GM12878 (cell line): ENCODE results near the gene BCAN. TPM values are rescaled to one million over a fixed set of nuclear protein-coding genes. Genes with fewer than 3 reads are reported as not detected.
"Not testable (repeated sequence)": the region's sequence is repeated elsewhere in the genome, so short reads cannot be mapped to it uniquely, and the experiment has no call there.

Experiments
- ATAC-seq: fragments of 200-7000 bp; cut with Tn5 transposase; 3 replicates; pipeline ENCODE4 v1.9.1; 2020; ENCODE audit warnings: mild to moderate bottlenecking, moderate library complexity
- BruUV-seq: library from RNA; stranded (reverse); fragments of 400-500 nt; replicated peaks from 2 replicates; lab custom pipeline; 2021; lab: Mats Ljungman, UMichigan
- CTCF ChIA-PET: fragments of 300-600 bp; sonication (Branson Sonifier 250); formaldehyde crosslinking; extraction: SDS; loops from one replicate; lab custom pipeline; 2021; ENCODE audit warnings: inconsistent platforms; lab: Yijun Ruan, JAX
- POLR2A ChIA-PET: fragments of 350-600 bp; formaldehyde crosslinking; extraction: SDS; loops from one replicate; lab custom pipeline; 2021; ENCODE audit warnings: inconsistent platforms; lab: Charles Lee
- RAD21 ChIA-PET: fragments of 300-600 bp; sonication (Branson Sonifier 250); formaldehyde crosslinking; loops from one replicate; lab custom pipeline; 2023; ENCODE audit warnings: antibody characterized with exemption; ENCODE audit not compliant: unreplicated experiment; lab: Charles Lee
- SMC1A ChIA-PET: fragments of 300-600 bp; sonication (Branson Sonifier 250); formaldehyde crosslinking; loops from one replicate; lab custom pipeline; 2023; ENCODE audit not compliant: unreplicated experiment, uncharacterized antibody; lab: Charles Lee
- DNase-seq: peaks from one replicate; pipeline ENCODE4 v3.0.0-alpha.2; 2011; ENCODE audit warnings: low read depth, low spot score
- FAIRE-seq: peaks from 3 replicates; lab custom pipeline; 2011; peaks lifted over from hg19 to GRCh38; lab: Jason Lieb, UNC
- H2AFZ ChIP-seq: 2 replicates; pipeline ENCODE4 v1.6.0; 2011; ENCODE audit warnings: low read depth, low read length, control low read depth; ENCODE audit not compliant: control insufficient read depth
- H3K27ac ChIP-seq: 2 replicates; pipeline ENCODE4 v1.5.1; 2011; ENCODE audit warnings: control low read depth; ENCODE audit not compliant: control insufficient read depth, insufficient read depth
- H3K27me3 ChIP-seq, 2 experiments: replicated peaks in 1 of 2; 2 replicates each; pipeline versions ENCODE4 v1.6.0 to v1.6.1; 2011; ENCODE audit warnings: low read length in 1 of 2; ENCODE audit not compliant: control insufficient read depth in 2 of 2, insufficient read depth in 2 of 2
- H3K36me3 ChIP-seq, 2 experiments: 2 replicates each; pipeline ENCODE4 v1.5.1; 2011; ENCODE audit warnings: low read length in 1 of 2; ENCODE audit not compliant: control insufficient read depth in 2 of 2, insufficient read depth in 2 of 2
- H3K4me1 ChIP-seq: 2 replicates; pipeline ENCODE4 v1.6.1; 2011; ENCODE audit warnings: mild to moderate bottlenecking, low read length, moderate library complexity, mixed read lengths; ENCODE audit not compliant: control insufficient read depth, insufficient read depth
- H3K4me2 ChIP-seq: 2 replicates; pipeline ENCODE4 v1.6.0; 2011; ENCODE audit warnings: control low read depth; ENCODE audit not compliant: control insufficient read depth, insufficient read depth
- H3K4me3 ChIP-seq: fragments of 200-600 bp; sonication (generic); 2 replicates; pipeline ENCODE4 v1.5.1; 2016
- H3K79me2 ChIP-seq: 2 replicates; pipeline ENCODE4 v1.6.0; 2011; ENCODE audit warnings: low read length; ENCODE audit not compliant: control insufficient read depth, insufficient read depth
- H3K9ac ChIP-seq: 2 replicates; pipeline ENCODE4 v1.8.0; 2011; ENCODE audit warnings: low read length, control low read depth, mixed read lengths; ENCODE audit not compliant: control insufficient read depth, insufficient read depth
- H3K9me3 ChIP-seq: replicated peaks from 3 replicates; pipeline ENCODE4 v1.5.1; 2011; ENCODE audit warnings: mild to moderate bottlenecking, low read length; ENCODE audit not compliant: control insufficient read depth, insufficient read depth
- H4K20me1 ChIP-seq: 2 replicates; pipeline ENCODE4 v1.6.0; 2011; ENCODE audit not compliant: control insufficient read depth, insufficient read depth
- CREM ChIP-seq: IDR thresholded peaks from 2 replicates; pipeline ENCODE4 v1.6.1; 2014; ENCODE audit warnings: antibody characterized with exemption, low read depth
- CTCF ChIP-seq, 3 experiments: IDR thresholded peaks in 2 of 3; conservative IDR thresholded peaks in 1 of 3; 2 replicates each; pipeline ENCODE4 v1.5.1; 2011; ENCODE audit warnings: low read depth in 3 of 3, low read length in 3 of 3, mild to moderate bottlenecking in 3 of 3, control low read depth in 2 of 3, moderate library complexity in 2 of 3, inconsistent platforms in 1 of 3, mixed read lengths in 1 of 3; ENCODE audit not compliant: control insufficient read depth in 2 of 3, insufficient read depth in 1 of 3; ENCODE audit errors: extremely low read depth in 1 of 3
- MEF2A ChIP-seq: IDR thresholded peaks from 2 replicates; pipeline ENCODE4 v1.6.1; 2011; ENCODE audit warnings: low read depth, mild to moderate bottlenecking, low read length, moderate library complexity; ENCODE audit not compliant: insufficient read depth
- MEF2B ChIP-seq: fragments of 450-650 bp; IDR thresholded peaks from 2 replicates; pipeline ENCODE4 v1.6.1; 2018; ENCODE audit warnings: mild to moderate bottlenecking, moderate library complexity; ENCODE audit not compliant: partially characterized antibody, poor library complexity, severe bottlenecking
- MXI1 ChIP-seq: fragments of 150-350 bp; IDR thresholded peaks from 2 replicates; pipeline ENCODE4 v1.6.1; 2011; ENCODE audit warnings: low read depth, mild to moderate bottlenecking, inconsistent platforms, low read length, improper control_type of control experiment
- NFXL1 ChIP-seq: fragments of 450-650 bp; IDR thresholded peaks from 2 replicates; pipeline ENCODE4 v1.6.1; 2017; ENCODE audit warnings: antibody characterized with exemption, mild to moderate bottlenecking, borderline replicate concordance
- NRF1 ChIP-seq: conservative IDR thresholded peaks from 2 replicates; pipeline ENCODE4 v1.6.1; 2011; ENCODE audit warnings: mild to moderate bottlenecking, low read depth, low read length, improper control_type of control experiment
- POU2F2 ChIP-seq: IDR thresholded peaks from 3 replicates; pipeline ENCODE4 v1.6.1; 2011; ENCODE audit warnings: low read depth, mild to moderate bottlenecking, low read length, borderline replicate concordance
- RAD21 ChIP-seq: IDR thresholded peaks from 2 replicates; pipeline ENCODE4 v1.6.1; 2011; ENCODE audit warnings: mild to moderate bottlenecking, low read depth, low read length, moderate library complexity; ENCODE audit not compliant: insufficient read depth
- SP1 ChIP-seq: IDR thresholded peaks from one replicate; pipeline ENCODE4 v1.6.1; 2011; ENCODE audit warnings: low read depth, low read length
- ZNF622 ChIP-seq: fragments of 450-650 bp; IDR thresholded peaks from 2 replicates; pipeline ENCODE4 v1.6.1; 2017; ENCODE audit warnings: mild to moderate bottlenecking, inconsistent platforms
- WGBS: methylation state at CpG from one replicate; pipeline ENCODE4 v1.1.6; 2016; ENCODE audit warnings: low lambda C conversion rate; ENCODE audit not compliant: insufficient replicate concordance, insufficient coverage; ENCODE audit errors: missing lambda C conversion rate; 5-methylcytosine and 5-hydroxymethylcytosine counted together
- in situ Hi-C: fragments of 300-500 bp; cut with MboI; formaldehyde crosslinking; loops from 9 replicates; pipeline ENCODE4 v1.14.3; 2018; ENCODE audit warnings: mixed read lengths
- intact Hi-C: fragments of 100-400 bp; cut with micrococcal nuclease; formaldehyde crosslinking; loops from one replicate; pipeline ENCODE4 v1.14.2; 2022; ENCODE audit not compliant: unreplicated experiment
- polyA plus RNA-seq, 11 experiments: library from polyadenylated mRNA; depleted of rRNA in 4 of 11; unstranded in 6 of 11; stranded (reverse) in 5 of 11; fragments of >200 nt; fragmentation: Nextera tagmentation in 4 of 11; fragmentation: Illumina TruSeq in 1 of 11; extraction: Ambion mirVana in 4 of 11; extraction: Trizol in 1 of 11; gene quantifications; 1 replicate in 1 of 11; 2 replicates in 10 of 11; pipeline versions ENCODE4 v1.2.1 to v1.2.3, GENCODE V29; 2011 to 2016; ENCODE audit warnings: inconsistent platforms in 2 of 11, missing spikeins in 2 of 11, low read depth in 1 of 11
- total RNA-seq, 4 experiments: library from RNA; depleted of rRNA in 3 of 4; stranded (reverse); fragments of >200 nt in 3 of 4; fragmentation: Illumina TruSeq in 1 of 4; extraction: Trizol in 1 of 4; gene quantifications; 2 replicates each; pipeline versions ENCODE4 v1.2.1 to v1.2.3, GENCODE V29; 2013 to 2021

BCAN gene
- total and polyA plus RNA-seq, 10 of the 15 experiments (the other 5 are each of a cell fraction or from before 2014, with no cell fraction given): 0.05 to 1.3 (median 0.18) TPM; not detected in 1

- ATAC-seq: peak; percentile 28
- POLR2A ChIA-PET: not testable (repeated sequence)
These were observed 34.6 kb upstream of the BCAN start for GRCh38 chr1:156607344-156607743.

GRCh38 chr1:156608036-156608674 lies 33.8 kb upstream of the BCAN start:
- Histone ChIP-seq H3K9ac (no peak overlapping the region), H3K4me2 (no peak overlapping the region), H3K9me3 (no peaks in the 10 kb centered on the region), H3K4me1 (0 out of 2 replicates have a peak, but pooled peaks cover 4% of the 10 kb centered on the region), H3K4me3 (no peak overlapping the region), H3K79me2 (no peaks in the 10 kb centered on the region), H4K20me1 (no peaks in the 10 kb centered on the region), H3K27me3 (peaks cover 0 to 3% of the 10 kb centered on the region in 2 experiments; a peak in 2 of 4 replicates), H3K27ac (no peak overlapping the region), H2AFZ (no peak overlapping the region), H3K36me3 (no peaks in the 10 kb centered on the region)
- peak; percentile 62 for DNase-seq
- intact Hi-C loops (loop anchor here (1.0 to 10.0 kb wide), 4 partner anchors 24 to 223 kb away; no protein-coding TSS in a partner anchor), in situ Hi-C loops (loop anchor here (5.0 to 10.0 kb wide), 2 partner anchors 153 to 221 kb away; no protein-coding TSS in a partner anchor)
- ATAC-seq: peak; percentile 99
- WGBS: 10% methylated on average over 7 of the region's 7 CpGs
- peak; percentile 95 for FAIRE-seq
- ChIA-PET SMC1A (interaction anchor here (0.7 to 2.1 kb wide), 17 partner anchors 16 to 275 kb away, joined by 3 to 23 read pairs (median 6); partner anchors contain the start of genes MEF2D and NAXE), POLR2A (interaction anchor here (0.6 to 1.0 kb wide), 3 partner anchors 9 to 163 kb away, joined by 3 to 4 read pairs (median 3); no protein-coding TSS in a partner anchor), RAD21 (interaction anchor here (0.6 to 2.1 kb wide), 21 partner anchors 8 to 223 kb away, joined by 3 to 12 read pairs (median 4); partner anchors contain the start of gene NAXE), CTCF (interaction anchor here (0.6 to 2.1 kb wide), 40 partner anchors 8 to 249 kb away, joined by 3 to 40 read pairs (median 4); partner anchors contain the start of genes HAPLN2, IQGAP3, NAXE and TTC24)
- BruUV-seq: no TSS peak
- TF ChIP-seq NFXL1: no peak
- TF ChIP-seq CTCF (IDR thresholded peaks at IDR 0.05 in 2 of 3, conservative IDR thresholded peaks at IDR 0.05 in 1 of 3; ENCODE audit: control insufficient read depth in 2 of 3, extremely low read depth in 1 of 3, insufficient read depth in 1 of 3, low read depth in 3 of 3, low read length in 3 of 3): peak; percentile 75 to 93 (median 78)
- TF ChIP-seq POU2F2: no peak
- no peak for TF ChIP-seq SP1
- peak; percentile 80 for TF ChIP-seq RAD21
- TF ChIP-seq MEF2A: 0 out of 2 replicates have a peak, but pooled peaks have one; percentile 47
- no peak for TF ChIP-seq CREM
- TF ChIP-seq NRF1: no peak
- no peak for TF ChIP-seq MXI1
- TF ChIP-seq ZNF622: no peak

More at GRCh38 chr1:156607344-156607743, 34.6 kb upstream of the BCAN start:
- RAD21 ChIA-PET: interaction anchor here (0.8 to 2.1 kb wide), 11 partner anchors 16 to 222 kb away, joined by 3 to 12 read pairs (median 8); partner anchors contain the start of gene NAXE
- CTCF ChIA-PET: interaction anchor here (0.6 to 2.1 kb wide), 21 partner anchors 9 to 222 kb away, joined by 3 to 40 read pairs (median 11); partner anchors contain the start of genes HAPLN2, IQGAP3, NAXE and TTC24
- not testable (repeated sequence) for H2AFZ ChIP-seq, H3K4me2 ChIP-seq, H3K27ac ChIP-seq, H3K4me3 ChIP-seq, BruUV-seq, H4K20me1 ChIP-seq, H3K36me3 ChIP-seq, H3K79me2 ChIP-seq, FAIRE-seq, DNase-seq, H3K4me1 ChIP-seq, H3K9ac ChIP-seq, H3K9me3 ChIP-seq, H3K27me3 ChIP-seq
- SMC1A ChIA-PET: interaction anchor here (0.9 to 2.1 kb wide), 9 partner anchors 15 to 227 kb away, joined by 3 to 23 read pairs (median 8); partner anchors contain the start of gene NAXE
- 18% methylated on average over 4 of the region's 4 CpGs for WGBS
- intact Hi-C loops: loop anchor here (10.0 kb wide), 1 partner anchor 123 kb away; no protein-coding TSS in a partner anchor
- in situ Hi-C loops: loop anchor here (5.0 to 10.0 kb wide), 2 partner anchors 153 to 220 kb away; no protein-coding TSS in a partner anchor
- TF ChIP-seq MEF2B: peak; percentile 18
